Activated CD4-positive, alpha-beta memory T cell treated with anti-CD3 and anti-CD28 coated beads, Interleukin-2, amount 10 ng/mL, durations not matched to agents 7 days and 5 days (primary cell): Measurements from ENCODE around the gene TBC1D2B. TPM values are rescaled to one million over a fixed set of nuclear protein-coding genes. Genes with fewer than 3 reads are reported as not detected.
"Not testable (repeated sequence)": the region's sequence is repeated elsewhere in the genome, so short reads cannot be mapped to it uniquely, and the experiment has no call there.

Experiments
- CTCF ChIA-PET: fragments of 350-600 bp; sonication (Branson Sonifier 250); formaldehyde crosslinking; loops from one replicate; lab custom pipeline; 2021; ENCODE audit warnings: antibody characterized with exemption, inconsistent platforms; lab: Charles Lee
- POLR2A ChIA-PET: fragments of 350-600 bp; sonication (Branson Sonifier 250); formaldehyde crosslinking; loops from one replicate; lab custom pipeline; 2021; ENCODE audit warnings: antibody characterized with exemption; lab: Charles Lee
- DNase-seq: peaks from one replicate; pipeline ENCODE4 v3.0.0-alpha.2; 2020
- H3K27ac Mint-ChIP-seq: one replicate; pipeline ENCODE4 v1.8.0; 2021; ENCODE audit warnings: mild to moderate bottlenecking, mixed read lengths
- H3K27me3 Mint-ChIP-seq: one replicate; pipeline ENCODE4 v1.8.0; 2021; ENCODE audit warnings: mixed read lengths
- H3K36me3 Mint-ChIP-seq: one replicate; pipeline ENCODE4 v1.8.0; 2021; ENCODE audit warnings: low read depth, mixed read lengths
- H3K4me1 Mint-ChIP-seq: one replicate; pipeline ENCODE4 v1.8.0; 2021; ENCODE audit warnings: mixed read lengths
- H3K4me3 Mint-ChIP-seq: one replicate; pipeline ENCODE4 v1.8.0; 2021; ENCODE audit warnings: mild to moderate bottlenecking, mixed read lengths
- H3K9me3 Mint-ChIP-seq: one replicate; pipeline ENCODE4 v1.8.0; 2021; ENCODE audit warnings: mixed read lengths
- total RNA-seq, 2 experiments: library from RNA; stranded (reverse); gene quantifications; one replicate each; pipeline ENCODE4 v1.2.3, GENCODE V29; 2021

Gene TBC1D2B
- total RNA-seq, 2 experiments from 2014 or later: 97.1 to 101 TPM

GRCh38 chr15:77985931-77986480 is 91.5 kb downstream of the TBC1D2B start:
- no peaks in the 10 kb centered on the region for H3K9me3 Mint-ChIP-seq
- H3K4me1 Mint-ChIP-seq: peaks cover 7% of the 10 kb centered on the region
- CTCF ChIA-PET: no interaction called here
- no peak overlapping the region for H3K27ac Mint-ChIP-seq
- H3K36me3 Mint-ChIP-seq: no peaks in the 10 kb centered on the region
- no peak for DNase-seq
- no peaks in the 10 kb centered on the region for H3K27me3 Mint-ChIP-seq
- no peak overlapping the region for H3K4me3 Mint-ChIP-seq
- POLR2A ChIA-PET: no interaction called here

GRCh38 chr15:77985031-77985930 is 92.2 kb downstream of the TBC1D2B start:
- no peaks in the 10 kb centered on the region for H3K9me3 Mint-ChIP-seq
- no peaks in the 10 kb centered on the region for H3K4me1 Mint-ChIP-seq
- H3K36me3 Mint-ChIP-seq: no peaks in the 10 kb centered on the region
- ChIA-PET CTCF (interaction anchor here (1.2 kb wide), 1 partner anchor 26 kb away, joined by 3 read pairs; no protein-coding TSS in a partner anchor), POLR2A (no interaction called here)
- DNase-seq: no peak
- H3K27ac Mint-ChIP-seq: no peak overlapping the region
- no peaks in the 10 kb centered on the region for H3K27me3 Mint-ChIP-seq
- no peak overlapping the region for H3K4me3 Mint-ChIP-seq

- ChIA-PET POLR2A (no interaction called here), CTCF (interaction anchor here (0.6 to 1.2 kb wide), 2 partner anchors 25 to 164 kb away, joined by 3 to 5 read pairs; no protein-coding TSS in a partner anchor)
- Mint-ChIP-seq H3K27ac (no peak overlapping the region), H3K27me3 (no peaks in the 10 kb centered on the region), H3K4me3 (no peak overlapping the region), H3K9me3 (no peaks in the 10 kb centered on the region), H3K36me3 (no peaks in the 10 kb centered on the region), H3K4me1 (no peaks in the 10 kb centered on the region)
- no peak for DNase-seq
Observed at GRCh38 chr15:77984446-77984861, 93.1 kb downstream of the TBC1D2B start.

- ChIA-PET CTCF (interaction anchor here (0.6 kb wide), 1 partner anchor 165 kb away, joined by 5 read pairs; no protein-coding TSS in a partner anchor), POLR2A (no interaction called here)
- DNase-seq: no peak
- Mint-ChIP-seq H3K4me3 (no peak overlapping the region), H3K9me3 (no peaks in the 10 kb centered on the region), H3K27me3 (no peaks in the 10 kb centered on the region), H3K4me1 (no peaks in the 10 kb centered on the region), H3K27ac (no peak overlapping the region), H3K36me3 (no peaks in the 10 kb centered on the region)
Observed at GRCh38 chr15:77983708-77984445, 93.6 kb downstream of the TBC1D2B start.

GRCh38 chr15:77983091-77983707 is 94.3 kb downstream of the TBC1D2B start:
- Mint-ChIP-seq H3K36me3 (no peaks in the 10 kb centered on the region), H3K4me1 (no peaks in the 10 kb centered on the region), H3K27ac (no peak overlapping the region), H3K9me3 (no peaks in the 10 kb centered on the region), H3K4me3 (no peak overlapping the region), H3K27me3 (no peaks in the 10 kb centered on the region)
- POLR2A ChIA-PET: no interaction called here
- CTCF ChIA-PET: no interaction called here
- no peak for DNase-seq

GRCh38 chr15:77982127-77982490 is 95.4 kb downstream of the TBC1D2B start:
- Mint-ChIP-seq H3K9me3 (no peaks in the 10 kb centered on the region), H3K4me3 (no peak overlapping the region), H3K27ac (no peak overlapping the region), H3K36me3 (no peaks in the 10 kb centered on the region), H3K27me3 (no peaks in the 10 kb centered on the region), H3K4me1 (no peaks in the 10 kb centered on the region)
- CTCF ChIA-PET: no interaction called here
- no peak for DNase-seq
- POLR2A ChIA-PET: no interaction called here

- no peak overlapping the region for H3K27ac Mint-ChIP-seq
- no peaks in the 10 kb centered on the region for H3K4me1 Mint-ChIP-seq
- CTCF ChIA-PET: no interaction called here
- DNase-seq: no peak
- H3K27me3 Mint-ChIP-seq: no peaks in the 10 kb centered on the region
- POLR2A ChIA-PET: no interaction called here
- no peaks in the 10 kb centered on the region for H3K36me3 Mint-ChIP-seq
- H3K9me3 Mint-ChIP-seq: no peaks in the 10 kb centered on the region
- H3K4me3 Mint-ChIP-seq: no peak overlapping the region
Observed at GRCh38 chr15:77981281-77982126, 96.0 kb downstream of the TBC1D2B start.

GRCh38 chr15:77980674-77981073 is 96.8 kb downstream of the TBC1D2B start:
- CTCF ChIA-PET, H3K4me3 Mint-ChIP-seq, H3K4me1 Mint-ChIP-seq, H3K27me3 Mint-ChIP-seq, DNase-seq, H3K27ac Mint-ChIP-seq, H3K9me3 Mint-ChIP-seq, H3K36me3 Mint-ChIP-seq, POLR2A ChIA-PET: not testable (repeated sequence)

- H3K9me3 Mint-ChIP-seq: no peaks in the 10 kb centered on the region
- ChIA-PET CTCF (no interaction called here), POLR2A (no interaction called here)
- no peak for DNase-seq
- no peaks in the 10 kb centered on the region for H3K27me3 Mint-ChIP-seq
- no peak overlapping the region for H3K4me3 Mint-ChIP-seq
- no peaks in the 10 kb centered on the region for H3K4me1 Mint-ChIP-seq
- H3K27ac Mint-ChIP-seq: no peak overlapping the region
- no peaks in the 10 kb centered on the region for H3K36me3 Mint-ChIP-seq
Observed at GRCh38 chr15:77980098-77980497, 97.4 kb downstream of the TBC1D2B start.

GRCh38 chr15:77979157-77979556 is 98.4 kb downstream of the TBC1D2B start:
- CTCF ChIA-PET, H3K9me3 Mint-ChIP-seq, H3K4me1 Mint-ChIP-seq, H3K27ac Mint-ChIP-seq, H3K36me3 Mint-ChIP-seq, POLR2A ChIA-PET, H3K27me3 Mint-ChIP-seq, H3K4me3 Mint-ChIP-seq, DNase-seq: not testable (repeated sequence)

- H3K4me3 Mint-ChIP-seq, DNase-seq, H3K27me3 Mint-ChIP-seq, POLR2A ChIA-PET, CTCF ChIA-PET, H3K27ac Mint-ChIP-seq, H3K4me1 Mint-ChIP-seq, H3K36me3 Mint-ChIP-seq, H3K9me3 Mint-ChIP-seq: not testable (repeated sequence)
Observed at GRCh38 chr15:77978759-77979145, 98.8 kb downstream of the TBC1D2B start.

- H3K4me1 Mint-ChIP-seq, H3K36me3 Mint-ChIP-seq, H3K4me3 Mint-ChIP-seq, H3K27me3 Mint-ChIP-seq, CTCF ChIA-PET, H3K27ac Mint-ChIP-seq, DNase-seq, POLR2A ChIA-PET, H3K9me3 Mint-ChIP-seq: not testable (repeated sequence)
Observed at GRCh38 chr15:77977903-77978758, 99.4 kb downstream of the TBC1D2B start.
